Activated CD8-positive, alpha-beta memory T cell treated with anti-CD3 and anti-CD28 coated beads, Interleukin-2, amount 50 U/mL, for 48 hours (primary cell): Measurements from ENCODE around the gene DDOST.

ENCODE experiments used
- DNase-seq: peaks from one replicate; pipeline ENCODE4 v3.0.0-alpha.2; 2020

DDOST gene

DNA sequence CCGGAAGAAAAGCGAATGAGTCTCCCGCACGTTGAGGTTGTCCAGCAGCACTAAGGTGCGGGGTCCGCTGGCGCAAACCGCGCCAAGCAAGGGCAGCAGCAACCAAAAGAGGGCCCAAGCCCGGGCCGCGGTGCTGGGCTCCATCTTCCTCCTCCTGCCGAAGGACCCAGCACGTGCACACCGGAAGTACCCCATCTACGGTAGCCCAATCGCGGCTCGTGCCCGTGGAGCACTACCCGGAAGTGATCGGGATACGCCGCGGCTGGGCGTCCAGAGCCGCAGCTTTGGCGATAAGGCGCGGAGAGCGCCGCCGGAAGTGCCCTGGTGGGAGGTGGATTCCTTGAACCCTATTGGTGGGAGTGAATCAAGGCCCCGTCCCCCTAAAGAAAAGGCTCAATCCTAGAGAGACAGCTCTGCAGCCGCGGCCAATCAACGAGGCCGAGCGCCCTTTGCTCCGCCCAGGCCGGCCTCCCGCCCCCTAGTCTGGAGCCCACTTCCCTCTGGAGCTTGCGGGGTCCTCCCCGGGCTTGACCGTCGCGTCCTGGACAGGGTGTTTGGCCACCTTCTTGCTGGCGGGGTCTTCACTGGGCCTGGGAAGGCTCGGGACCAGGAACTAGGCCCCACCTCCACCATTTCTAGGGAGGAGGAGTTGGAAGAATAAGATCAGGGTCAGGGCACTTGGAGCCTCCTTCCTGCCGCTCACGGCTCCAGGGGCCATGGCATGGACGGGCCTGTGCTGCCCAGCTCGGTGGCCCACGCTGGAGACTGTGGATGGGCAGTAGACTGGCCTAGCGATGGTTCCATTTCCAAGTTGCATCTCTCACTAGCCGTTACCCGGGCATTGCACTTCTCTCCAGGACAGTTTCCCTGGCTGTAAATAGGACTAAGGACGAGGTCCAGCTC, at the start of gene DDOST:
DDOST (minus strand) TSS at position 163 of the 903 bp plus-strand sequence; CDS start at position 144, 19 bp downstream.
- peak; percentile 96 for DNase-seq

DNA sequence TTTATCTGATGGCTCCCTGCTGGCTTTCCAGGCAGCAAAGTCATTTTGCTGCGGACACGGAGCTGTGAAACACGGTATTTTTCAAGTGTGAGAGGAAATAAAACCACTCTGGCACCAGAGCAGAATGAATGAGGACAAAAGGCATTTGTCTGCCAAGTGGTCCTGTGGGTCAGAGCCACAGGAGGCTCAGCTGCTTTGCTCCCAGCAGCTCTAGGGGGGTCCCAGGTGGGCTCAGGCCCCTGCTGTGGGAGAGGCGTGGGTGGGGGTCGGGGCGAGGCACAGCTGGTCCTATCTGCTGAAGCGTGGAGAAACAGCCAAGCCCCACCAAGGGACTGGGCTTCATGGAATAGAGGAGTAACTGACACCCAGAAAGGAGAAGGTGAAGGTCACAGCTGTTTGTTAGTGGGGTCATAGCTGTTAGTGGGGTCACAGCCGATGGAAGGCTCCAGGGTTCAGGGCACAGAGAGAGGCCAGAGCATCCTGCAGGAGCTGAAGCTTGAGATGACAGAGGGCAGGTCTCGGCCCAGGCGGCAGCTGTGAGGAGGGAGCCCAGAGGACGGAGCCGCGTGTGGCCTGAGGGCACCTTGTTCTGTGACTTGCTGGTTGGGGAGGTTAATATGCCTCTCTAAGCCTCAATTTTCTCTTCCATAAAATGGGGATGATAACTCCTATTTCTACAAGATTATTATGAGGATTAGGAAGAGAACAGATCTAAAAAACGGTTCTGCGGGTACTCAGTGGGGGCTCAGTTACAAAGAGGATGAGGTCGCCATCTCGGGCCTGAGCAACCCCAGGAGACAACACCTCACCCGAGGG, 49.5 kb upstream of the DDOST start:
- DNase-seq, result no peak

DNA sequence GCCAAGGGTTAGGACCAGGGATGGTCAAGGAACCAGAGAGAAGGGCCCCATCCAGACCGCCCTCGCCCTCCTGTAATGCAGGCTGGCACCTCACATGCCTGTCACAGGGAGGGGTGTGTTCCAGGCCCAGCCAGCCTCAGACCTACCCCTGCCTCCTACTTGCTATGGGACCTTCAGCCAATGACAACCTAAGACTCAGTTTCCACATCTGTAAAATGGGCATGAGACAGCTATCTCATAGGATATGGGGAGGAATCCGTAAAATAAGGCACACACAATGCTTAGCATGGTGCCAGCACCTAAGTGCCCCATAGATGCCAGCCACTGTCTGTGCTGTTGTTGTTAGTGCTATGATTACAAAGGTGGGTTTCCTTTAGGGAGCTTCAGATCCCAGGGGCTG, 48.7 kb upstream of the DDOST start:
- DNase-seq, result no peak

DNA sequence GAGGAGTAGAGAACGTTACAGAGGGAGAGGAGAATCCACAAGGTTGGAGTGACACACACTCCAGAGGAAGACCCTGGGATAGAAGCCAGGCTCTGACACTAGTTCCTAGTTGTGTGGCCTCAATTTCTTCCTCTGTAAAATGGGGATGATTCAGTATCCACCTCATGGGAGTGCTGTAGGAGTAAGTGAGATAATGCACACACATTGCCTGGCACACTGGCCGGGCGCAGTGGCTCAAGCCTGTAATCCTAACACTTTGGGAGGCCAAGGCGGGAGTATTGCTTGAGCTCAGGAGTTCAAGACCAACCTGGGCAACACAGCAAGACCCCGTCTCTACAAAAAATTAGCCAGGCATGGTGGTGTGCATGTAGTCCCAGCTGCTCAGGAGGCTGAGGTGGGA, 47.7 kb upstream of the DDOST start:
- DNase-seq, result no peak

DNA sequence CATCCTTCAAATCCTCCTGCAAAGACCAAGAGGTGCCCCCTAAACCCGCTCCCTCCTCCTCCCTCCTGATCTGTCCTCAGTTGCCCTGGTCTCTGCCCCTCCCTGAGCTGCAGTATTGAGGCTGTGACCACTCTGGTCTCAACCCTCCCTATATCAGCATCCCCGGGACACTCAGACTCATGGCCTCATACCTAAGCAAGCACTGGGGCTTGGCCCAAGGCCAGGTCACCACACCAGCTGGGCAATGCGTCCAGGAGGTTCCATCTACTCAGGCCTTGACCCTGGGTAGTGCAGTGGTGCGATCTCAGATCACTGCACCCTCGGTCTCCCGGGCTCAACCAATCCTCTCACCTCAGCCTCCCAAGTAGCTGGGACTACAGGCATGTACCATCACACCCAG, 46.9 kb upstream of the DDOST start:
- DNase-seq, result no peak

DNA sequence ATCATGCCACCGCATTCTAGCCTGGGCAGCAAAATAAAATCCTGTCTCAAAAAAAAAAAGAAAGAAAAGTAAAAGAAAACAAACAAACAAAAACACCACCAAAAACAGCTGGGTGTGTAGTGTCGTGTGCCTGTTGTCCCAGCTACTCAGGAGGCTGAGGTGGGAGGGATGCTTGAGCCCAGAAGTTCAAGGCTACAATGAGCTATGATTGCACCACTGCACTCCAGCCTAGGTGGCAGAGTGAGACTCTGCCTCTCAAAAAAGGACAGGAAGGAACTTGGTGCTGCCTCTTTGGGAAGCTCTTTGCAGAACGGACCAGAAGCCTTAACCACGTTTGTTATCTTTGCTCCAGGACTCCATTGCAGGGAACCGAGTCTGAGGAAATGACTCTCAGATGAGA, 45.7 kb upstream of the DDOST start:
- no peak for DNase-seq

DNA sequence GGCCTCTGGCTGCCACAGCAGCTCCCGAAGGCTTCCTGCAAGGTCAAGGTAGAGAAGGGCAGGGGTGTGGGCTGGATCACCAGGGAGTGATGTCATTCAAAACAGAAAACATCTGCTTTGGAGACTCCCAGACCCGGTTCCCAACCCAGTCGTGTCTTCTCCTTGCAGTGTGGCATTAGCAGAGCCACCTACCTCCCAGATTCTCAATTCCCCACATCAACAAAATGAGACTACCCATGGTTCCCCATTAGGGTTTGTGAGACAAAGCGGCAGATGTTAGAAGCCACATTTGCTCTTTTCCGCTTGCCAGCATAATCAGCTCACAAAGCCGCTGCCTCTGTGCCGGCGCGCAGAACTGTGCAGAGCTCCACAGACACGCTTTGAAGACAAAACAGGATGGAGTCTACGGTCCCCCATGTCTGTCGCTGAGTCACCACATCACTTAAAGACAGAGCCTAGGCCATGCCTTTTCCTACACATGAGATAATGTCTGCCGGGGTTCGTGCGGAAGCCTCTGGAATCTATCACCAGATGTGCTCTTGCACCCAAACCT, 44.1 kb upstream of the DDOST start:
- DNase-seq, result no peak

DNA sequence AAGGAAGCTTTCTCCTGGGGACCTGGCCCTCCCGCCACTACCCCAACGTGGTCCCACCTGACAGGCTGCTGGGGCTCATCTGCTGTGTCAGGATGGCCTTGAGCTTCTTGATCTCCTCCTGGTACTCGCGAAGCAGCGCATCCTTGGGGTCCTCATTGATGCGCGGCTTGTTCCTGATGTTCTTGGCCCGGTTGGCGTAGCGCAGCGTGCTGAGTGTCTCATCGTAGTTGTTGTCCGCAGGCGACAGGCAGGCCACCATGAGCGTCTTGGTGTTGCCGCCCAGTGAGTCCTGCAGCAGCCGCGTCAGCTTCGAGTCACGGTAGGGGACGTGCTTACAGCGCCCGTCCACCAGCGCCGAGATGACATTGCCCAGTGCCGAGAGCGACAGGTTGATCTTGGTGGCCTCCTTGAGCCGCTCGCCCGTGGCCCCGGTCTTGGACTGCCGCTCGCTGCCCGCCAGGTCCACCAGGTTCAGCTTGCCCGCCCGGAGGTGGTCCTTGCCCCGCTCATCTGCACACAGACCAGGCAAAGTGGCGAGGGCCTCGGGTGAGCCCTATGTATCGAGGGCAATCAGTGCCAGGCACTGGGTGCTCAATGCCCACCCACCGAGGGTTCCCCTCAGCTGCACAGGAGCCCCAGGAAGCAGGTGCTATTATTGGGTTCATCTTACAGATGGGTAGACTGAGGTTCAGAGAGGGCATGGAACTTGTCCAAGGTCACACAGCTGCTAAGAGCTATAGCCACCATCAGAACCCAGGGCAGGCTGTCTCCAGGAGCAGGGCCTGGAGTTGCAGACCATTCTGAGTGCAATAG, 43.4 kb upstream of the DDOST start:
- DNase-seq, result no peak

DNA sequence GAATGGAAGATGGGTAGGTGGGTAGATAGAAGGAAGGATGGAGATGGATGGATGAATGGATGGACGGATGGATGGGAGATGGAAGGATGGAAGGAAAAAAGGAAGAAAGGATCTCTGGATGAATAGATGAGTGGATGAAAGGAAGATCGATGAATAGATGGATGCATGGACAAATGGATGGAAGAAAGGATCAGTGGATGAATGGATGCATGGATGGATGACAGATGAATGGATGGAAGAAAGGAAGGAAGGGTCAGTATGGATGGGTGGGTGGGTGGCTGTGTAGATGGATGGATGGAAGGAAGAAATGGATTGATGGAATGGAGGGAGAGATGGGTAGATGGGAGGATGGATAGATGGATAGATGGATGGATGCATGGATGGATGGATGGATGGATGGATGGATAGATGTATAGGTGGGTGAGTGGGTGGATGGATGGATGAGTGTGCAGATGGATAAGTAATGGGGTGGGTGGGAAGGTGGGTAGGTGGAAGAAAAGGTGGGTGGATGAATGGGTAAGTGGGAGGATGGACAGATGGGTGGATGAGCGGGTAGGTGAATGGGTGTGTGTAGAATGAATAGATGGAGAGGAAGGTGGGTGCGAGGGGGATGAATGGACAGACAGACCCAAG, 42.1 kb upstream of the DDOST start:
- DNase-seq, result no peak

DNA sequence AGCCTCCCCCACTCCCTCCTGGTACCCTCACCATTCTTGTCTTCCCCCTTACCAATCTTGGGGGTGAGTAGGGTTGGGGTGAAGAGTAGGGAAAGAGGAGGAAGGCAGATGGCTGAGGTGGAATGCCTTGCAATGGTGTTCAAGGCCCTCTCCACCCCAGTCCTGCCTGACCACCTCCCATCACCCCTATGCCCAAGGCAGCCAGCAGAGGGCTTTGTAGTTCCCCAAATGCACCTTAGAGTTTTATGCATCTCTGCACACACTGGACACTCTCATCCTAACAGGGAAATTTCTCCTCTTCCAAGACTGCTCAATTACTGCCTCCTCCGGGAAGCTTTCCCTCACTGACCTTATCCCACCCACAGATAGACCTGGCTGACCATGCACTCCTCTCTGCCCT, 41.2 kb upstream of the DDOST start:
- no peak for DNase-seq

DNA sequence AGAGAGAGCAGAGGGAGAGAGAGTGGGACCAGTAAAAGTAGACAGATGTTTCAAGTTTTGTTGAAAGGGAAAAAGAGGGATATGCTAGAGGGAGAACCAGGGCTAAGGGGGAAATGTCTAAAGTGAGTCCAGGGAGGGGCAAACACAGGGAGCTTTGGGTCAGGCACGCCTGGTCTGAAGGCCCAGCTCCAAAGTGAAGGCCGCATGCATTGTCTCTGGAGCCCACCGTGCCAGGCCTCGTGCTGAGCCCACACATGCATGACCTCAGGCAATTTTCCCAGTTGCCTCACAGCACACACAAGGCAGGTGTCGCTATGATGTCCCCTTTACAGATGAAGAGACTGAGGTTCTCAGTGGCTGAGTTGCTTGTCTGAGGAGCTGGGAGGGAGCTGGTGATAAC, 40.7 kb upstream of the DDOST start:
- DNase-seq, result no peak

DNA sequence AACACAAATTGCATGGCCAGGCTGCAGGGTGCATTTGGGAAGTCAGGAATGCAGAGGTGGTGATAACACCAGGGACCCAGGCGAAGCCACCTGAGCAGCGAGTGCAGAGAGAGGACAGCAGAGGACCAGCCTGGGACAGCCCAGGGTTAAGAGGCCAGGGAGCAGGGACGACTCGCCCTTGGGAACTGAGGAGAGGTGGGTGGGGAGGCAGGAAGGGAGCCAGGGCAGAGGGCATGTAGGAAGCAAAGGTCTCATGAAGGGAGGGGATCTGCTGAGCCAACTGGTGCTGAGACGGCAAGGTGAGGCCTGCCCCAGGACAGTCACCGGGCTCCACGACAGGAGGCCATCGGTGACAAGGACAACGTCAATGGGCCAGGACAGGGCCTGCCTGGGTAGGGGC, 40.3 kb upstream of the DDOST start:
- no peak for DNase-seq

DNA sequence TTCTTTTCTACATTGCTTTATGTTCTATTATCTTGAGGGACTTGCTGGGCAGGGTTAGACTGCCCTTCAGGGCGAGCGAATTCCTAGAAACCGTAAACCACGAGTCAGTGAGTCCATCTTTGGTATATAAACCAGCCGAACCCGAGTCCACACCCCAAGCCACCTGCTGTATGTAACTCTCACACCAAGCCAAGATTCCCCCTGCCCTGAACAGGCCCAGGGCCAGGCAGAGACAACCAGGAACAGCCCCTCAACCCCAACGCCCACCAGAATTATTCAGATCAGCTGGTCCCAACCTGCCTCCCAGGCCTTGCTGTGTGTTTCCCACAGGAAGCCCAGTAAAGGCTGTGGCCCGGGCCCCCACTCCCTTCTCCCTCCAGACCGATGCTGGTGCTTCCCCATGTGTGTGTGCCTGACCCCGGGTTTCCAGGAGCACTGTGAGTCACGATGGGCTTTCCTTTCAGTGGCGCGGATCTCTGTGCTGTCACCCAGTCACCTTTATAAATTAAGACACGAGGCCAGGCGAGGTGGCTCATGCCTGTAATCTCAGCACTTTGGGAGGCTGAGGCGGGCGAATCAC, 39.6 kb upstream of the DDOST start:
- DNase-seq, result no peak

DNA sequence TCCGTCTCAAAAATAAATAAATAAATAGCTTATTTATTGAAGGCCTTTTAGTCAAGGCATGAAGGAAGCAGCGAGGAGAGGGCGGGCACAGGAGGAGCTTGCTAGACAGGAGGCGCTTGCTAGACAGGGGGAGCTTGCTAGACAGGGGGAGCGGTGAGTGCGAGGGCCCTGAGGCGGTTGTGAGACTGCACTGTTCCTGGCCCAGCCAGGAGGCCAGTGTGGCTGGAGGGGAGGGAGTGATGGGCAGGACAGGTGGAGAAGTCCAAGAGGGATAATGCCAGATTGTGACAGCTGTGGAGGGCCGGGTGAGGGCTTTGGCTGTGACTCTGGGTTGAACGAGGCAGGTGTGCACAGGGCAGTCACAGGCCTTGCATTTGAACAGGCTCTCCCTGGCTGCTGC, 38.4 kb upstream of the DDOST start:
- no peak for DNase-seq

DNA sequence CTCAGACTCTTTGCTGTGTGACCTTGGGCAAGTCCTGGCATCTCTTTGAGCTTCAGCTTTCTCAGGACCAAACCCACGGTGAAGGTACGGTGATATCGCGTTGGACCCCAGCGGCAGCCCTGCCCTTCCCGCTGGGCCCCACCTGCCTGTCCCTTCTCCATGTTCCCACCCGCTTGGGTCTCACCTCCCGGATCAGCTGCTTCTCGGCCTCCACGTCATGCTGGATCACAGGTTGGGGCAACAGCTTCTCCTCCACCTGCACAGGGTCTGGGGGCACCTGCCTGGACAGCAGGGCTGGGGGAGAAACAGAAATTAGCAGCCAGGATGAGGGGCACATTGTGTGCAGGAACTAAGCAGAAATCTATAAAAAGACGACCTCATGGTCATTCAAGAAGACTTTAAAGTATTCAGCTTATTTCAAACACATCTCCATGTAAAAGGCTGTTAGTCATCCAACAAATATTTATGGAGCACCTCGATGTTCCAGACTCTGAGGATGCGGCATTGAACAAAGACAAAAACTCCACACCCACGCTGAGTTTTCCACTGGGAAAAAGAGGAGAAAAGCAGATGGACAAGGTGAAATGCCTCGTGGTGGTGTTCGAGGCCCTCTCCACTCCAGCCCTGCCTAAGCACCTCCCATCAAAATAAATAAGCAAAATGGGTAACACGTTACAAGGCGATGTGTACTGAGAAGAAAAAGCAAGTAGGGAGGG, 37.2 kb upstream of the DDOST start:
- DNase-seq, result no peak

DNA sequence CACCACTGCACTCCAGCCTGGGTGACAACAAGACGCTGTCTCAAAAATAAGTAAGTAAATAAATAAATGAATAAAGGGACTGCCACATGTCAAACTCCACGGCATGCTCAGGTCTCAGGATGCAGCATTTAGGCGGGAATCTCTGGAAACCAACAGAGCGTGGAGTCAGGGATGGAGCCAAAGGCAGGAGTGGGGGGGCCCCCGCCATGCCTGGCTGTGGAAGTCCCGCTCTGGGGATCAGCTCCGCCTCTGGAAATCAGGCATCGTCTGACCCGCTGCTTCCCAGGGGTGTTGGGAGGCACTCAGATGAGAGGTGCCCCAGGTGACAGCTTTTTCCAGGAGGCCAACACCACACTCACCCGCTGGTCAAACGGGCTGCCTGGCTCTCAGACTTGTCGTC, 36.4 kb upstream of the DDOST start:
- no peak for DNase-seq

DNA sequence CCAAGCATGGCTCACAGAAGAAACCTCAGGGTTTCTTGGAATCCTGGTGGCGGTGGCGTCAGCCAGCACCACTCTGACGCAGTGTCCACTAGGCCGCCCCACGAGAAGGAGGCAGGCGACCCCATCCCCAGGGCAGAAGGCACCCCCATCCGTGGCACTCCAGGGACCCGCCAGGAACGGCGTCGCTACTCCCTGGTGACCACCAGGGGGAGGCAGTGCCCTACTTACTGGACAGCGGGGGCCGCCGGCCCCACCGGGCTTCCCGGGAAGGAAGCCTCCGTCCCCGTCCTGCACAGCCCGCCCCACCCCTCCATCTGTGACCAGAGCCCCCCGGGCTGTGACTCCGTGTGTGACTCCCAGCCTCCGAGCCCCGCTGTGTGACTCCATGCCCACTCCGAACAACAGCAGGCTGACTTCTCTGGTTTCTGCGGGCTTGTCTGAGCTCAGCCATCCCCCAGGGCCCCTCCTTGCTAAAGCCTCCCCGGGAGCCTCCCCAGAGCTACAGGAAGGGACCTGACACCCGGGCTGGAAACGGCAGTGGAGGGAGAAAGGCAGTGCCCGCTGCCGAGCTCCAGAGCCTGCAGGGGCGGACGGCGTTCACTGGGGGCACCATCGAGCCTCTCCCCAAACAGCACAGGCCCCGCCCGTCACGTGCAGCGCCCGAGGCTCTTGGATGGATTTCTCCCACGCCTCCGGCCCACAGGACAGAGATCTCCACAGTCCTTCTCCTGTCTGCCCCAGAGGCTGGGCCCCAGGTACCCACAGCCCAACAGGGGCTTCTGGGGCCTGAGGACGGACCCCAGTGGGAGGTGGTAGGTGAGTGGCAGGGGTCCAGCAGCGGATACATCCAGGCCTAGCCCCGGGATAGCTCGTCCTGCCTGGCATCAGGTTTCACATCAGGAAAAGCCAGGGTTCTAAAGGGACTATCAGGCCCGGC, 35.5 kb upstream of the DDOST start:
- peak; percentile 88 for DNase-seq

DNA sequence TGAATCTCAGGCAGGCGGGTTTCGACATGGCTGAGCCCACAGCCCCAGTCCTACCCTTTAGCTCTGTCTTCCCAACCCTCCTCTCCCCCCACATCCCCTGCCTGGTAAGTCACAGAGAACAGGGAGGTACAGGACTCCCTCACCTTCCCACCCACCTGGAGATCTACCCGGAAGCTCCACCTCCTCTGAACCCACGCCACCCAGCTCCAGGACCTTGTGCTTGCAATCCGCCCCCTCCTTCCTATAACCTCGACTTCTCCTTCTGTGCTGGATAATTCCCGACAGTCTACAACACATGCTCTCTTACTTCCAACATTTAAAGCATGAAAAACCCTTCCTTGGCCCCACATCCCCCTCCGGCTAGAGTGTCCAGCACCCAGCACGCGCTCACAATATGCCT, 34.3 kb upstream of the DDOST start:
- no peak for DNase-seq

DNA sequence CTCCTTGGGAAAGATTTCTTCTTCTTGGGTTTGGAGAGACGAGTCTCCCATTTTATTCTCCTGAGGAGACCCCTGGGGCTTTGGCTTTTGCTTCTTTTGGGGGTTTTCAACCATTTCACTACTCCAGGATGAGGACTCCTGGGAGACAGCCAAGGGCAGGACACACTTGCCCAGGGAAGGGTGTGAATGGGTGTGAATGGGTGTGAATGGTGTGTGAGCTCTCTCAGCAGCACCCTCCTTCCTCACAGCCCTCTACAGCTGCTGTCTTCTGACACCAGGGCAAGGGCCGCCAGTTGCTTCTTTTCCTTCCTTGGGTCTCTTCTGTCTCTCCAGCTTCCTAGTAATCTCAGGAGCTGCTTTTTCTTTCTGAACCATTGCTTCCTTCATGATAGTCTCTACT, 32.5 kb upstream of the DDOST start:
- DNase-seq, result no peak

DNA sequence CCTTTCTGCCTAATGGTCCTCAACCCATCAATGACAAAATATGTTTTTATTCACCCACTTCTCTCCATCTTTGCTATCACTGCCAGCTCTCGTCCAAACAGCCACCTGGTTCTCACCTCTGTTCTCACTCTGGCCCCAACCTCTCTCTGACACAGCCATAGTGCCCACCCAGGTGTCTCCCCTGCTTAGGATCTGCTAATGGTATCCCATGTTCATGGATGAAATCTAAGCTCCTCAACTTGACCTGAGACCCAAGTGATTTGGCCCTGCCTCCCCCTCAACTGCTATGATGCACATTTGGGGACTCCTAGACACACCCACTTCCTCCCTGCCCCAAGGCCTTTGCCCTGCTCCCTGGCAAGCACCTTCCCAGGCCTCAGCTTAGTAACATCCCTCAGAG, 30.7 kb upstream of the DDOST start:
- DNase-seq, result no peak
